ENCODE measurements around the gene TMOD1.
A peak's percentile ranks its signal among the peaks of the same experiment; 100 is the strongest.

Gene TMOD1

DNA sequence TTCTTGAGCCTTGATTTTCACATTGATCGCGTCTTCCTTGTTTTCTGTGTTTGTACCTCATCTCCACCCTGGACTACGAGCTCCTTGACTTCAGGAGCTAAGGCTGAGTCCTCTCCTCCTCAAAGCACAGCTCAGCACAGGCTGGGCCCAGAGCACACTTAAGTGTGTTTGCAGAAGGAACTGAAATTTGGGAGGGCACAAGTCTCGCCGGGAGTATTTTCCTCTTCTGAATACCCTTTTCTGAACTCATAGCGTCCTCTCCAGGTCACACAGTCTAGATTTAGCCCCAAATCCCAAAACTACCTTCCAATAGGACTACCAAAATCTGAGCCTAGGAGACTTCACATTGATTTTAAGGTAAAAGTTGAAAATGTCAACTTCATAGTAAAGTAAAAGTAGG is 90.1 kb downstream of the TMOD1 start:
- no peak for FAIRE-seq
- no peak for DNase-seq (ENCODE audit: insufficient read length, low spot score)
- no peak for TF ChIP-seq CTCF (IDR thresholded peaks at IDR 0.05; ENCODE audit: insufficient read depth, missing control alignments)

- no peak for TF ChIP-seq CTCF (IDR thresholded peaks at IDR 0.05; ENCODE audit: insufficient read depth, missing control alignments)
- DNase-seq (ENCODE audit: insufficient read length, low spot score) (no peak), FAIRE-seq (no peak)
Measured at GRCh38 chr9:97592126-97592525, 90.7 kb downstream of the TMOD1 start.

DNA sequence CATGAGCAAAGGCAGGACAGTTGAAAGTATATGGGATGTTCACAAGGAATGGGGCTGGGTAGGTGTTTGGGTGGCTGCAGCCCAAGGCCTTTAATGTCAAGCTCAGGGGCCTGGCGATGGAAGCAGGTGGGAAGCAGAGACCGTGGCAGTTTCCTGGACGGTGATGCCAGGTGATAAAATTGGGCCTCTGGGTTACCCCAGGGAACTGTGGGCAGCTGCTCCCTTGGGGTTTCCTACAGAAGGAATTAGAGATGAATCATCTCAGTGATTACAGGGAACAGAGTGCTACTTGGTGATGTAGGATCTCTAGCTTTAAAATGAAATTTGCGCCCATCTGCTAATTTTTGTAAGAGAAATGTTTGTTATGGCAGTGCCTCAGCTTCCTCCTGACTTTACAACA is 92.5 kb downstream of the TMOD1 start:
- no peak for TF ChIP-seq CTCF (IDR thresholded peaks at IDR 0.05; ENCODE audit: insufficient read depth, missing control alignments)
- FAIRE-seq, result no peak
- no peak for DNase-seq (ENCODE audit: insufficient read length, low spot score)

GRCh38 chr9:97594381-97594921 is 93.0 kb downstream of the TMOD1 start:
- TF ChIP-seq CTCF (IDR thresholded peaks at IDR 0.05; ENCODE audit: insufficient read depth, missing control alignments), result no peak
- DNase-seq (ENCODE audit: insufficient read length, low spot score), result no peak
- no peak for FAIRE-seq

DNA sequence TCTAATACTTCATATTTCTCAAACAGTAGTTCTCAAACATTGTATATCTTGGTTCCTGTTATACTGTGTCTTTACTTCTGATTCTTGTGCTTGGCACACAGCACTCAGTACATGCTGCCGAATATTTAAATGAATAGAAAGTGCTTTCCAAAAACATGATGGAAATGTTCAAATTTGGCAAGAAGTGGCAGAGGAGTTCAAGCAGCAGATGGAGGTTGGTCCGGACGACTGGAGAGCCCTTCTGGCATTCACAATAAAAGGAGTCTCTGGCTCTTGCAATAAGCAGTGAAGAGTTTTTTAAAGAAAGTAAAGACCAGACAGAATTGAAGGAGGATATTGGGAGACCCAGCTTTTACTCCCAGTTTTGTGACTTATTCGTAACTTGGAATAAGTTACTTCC is 95.4 kb downstream of the TMOD1 start:
- no peak for FAIRE-seq
- no peak for TF ChIP-seq CTCF (IDR thresholded peaks at IDR 0.05; ENCODE audit: insufficient read depth, missing control alignments)
- no peak for DNase-seq (ENCODE audit: insufficient read length, low spot score)

- DNase-seq (ENCODE audit: insufficient read length, low spot score) (no peak), FAIRE-seq (no peak)
- TF ChIP-seq CTCF (IDR thresholded peaks at IDR 0.05; ENCODE audit: insufficient read depth, missing control alignments), result peak; percentile 74
Measured at GRCh38 chr9:97598461-97599288, 97.2 kb downstream of the TMOD1 start.

DNA sequence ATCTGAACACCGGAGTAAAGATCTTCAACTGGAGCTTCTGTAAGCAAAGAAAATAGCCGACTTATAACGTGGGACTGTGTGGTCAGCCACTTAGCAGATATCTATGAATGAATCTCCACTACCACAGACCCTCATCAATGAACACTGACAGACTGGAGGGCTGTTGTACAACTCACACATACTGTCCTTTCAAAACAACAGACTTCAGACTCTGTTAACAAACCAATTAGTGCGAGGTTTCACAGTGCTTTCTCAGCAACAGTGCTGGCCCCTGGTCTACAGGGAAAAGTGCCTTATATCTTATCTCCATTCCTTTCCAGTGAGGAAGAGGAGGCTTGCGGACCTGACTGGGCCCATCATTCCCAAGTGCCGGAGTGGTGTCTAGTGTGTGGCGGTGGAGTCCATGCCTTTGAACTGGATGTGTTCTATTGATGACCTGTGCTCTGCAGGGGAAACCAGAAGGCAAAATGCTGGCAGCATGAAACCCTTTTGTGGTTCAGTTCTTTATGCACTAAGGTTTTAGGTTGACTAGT is 97.9 kb downstream of the TMOD1 start:
- FAIRE-seq, result no peak
- DNase-seq (ENCODE audit: insufficient read length, low spot score), result no peak

More for the DNA sequence above, 97.9 kb downstream of the TMOD1 start:
- no peak for TF ChIP-seq CTCF (IDR thresholded peaks at IDR 0.05; ENCODE audit: insufficient read depth, missing control alignments)
